ENCODE results near the gene JMJD1C. TPM values are rescaled to one million over a fixed set of nuclear protein-coding genes. Genes with fewer than 3 reads are reported as not detected.

JMJD1C gene
- total and polyA plus RNA-seq, 12 donors: 14.4 to 70.4 (median 39.2) TPM

- no peak for ATAC-seq
- Histone ChIP-seq H3K27ac (no peak overlapping the region), H3K4me3 (no peak overlapping the region), H3K4me1 (peaks cover 0 to 8% (median 0%) of the 10 kb centered on the region in 9 donors), H3K27me3 (no peaks in the 10 kb centered on the region), H3K9me3 (no peaks in the 10 kb centered on the region), H3K36me3 (no peaks in the 10 kb centered on the region)
- no peak for TF ChIP-seq CTCF (IDR thresholded peaks at IDR 0.05)
- 98 to 99% methylated on average over 3 of the region's 3 CpGs for WGBS, 2 donors
- DNase-seq: no peak
- intact Hi-C loops (cut with DNase I): no loop called here
These were observed 112.8 kb downstream of the JMJD1C start for GRCh38 chr10:63352976-63353375.

GRCh38 chr10:63348245-63348850 is 117.4 kb downstream of the JMJD1C start:
- 97 to 100% methylated on average over 3 of the region's 3 CpGs for WGBS, 2 donors
- Histone ChIP-seq H3K4me1 (peaks cover 0 to 6% (median 0%) of the 10 kb centered on the region in 9 donors), H3K27ac (no peak overlapping the region), H3K27me3 (no peaks in the 10 kb centered on the region), H3K36me3 (no peaks in the 10 kb centered on the region), H3K9me3 (no peaks in the 10 kb centered on the region), H3K4me3 (no peak overlapping the region)
- DNase-seq (no peak), ATAC-seq (no peak)
- intact Hi-C loops (cut with DNase I): no loop called here
- no peak for TF ChIP-seq CTCF (IDR thresholded peaks at IDR 0.05)

GRCh38 chr10:63346015-63346441 is 119.7 kb downstream of the JMJD1C start:
- ATAC-seq (peak in 1 of 8 donors; percentile 44), DNase-seq (no peak)
- Histone ChIP-seq H3K4me3 (no peak overlapping the region), H3K9me3 (no peaks in the 10 kb centered on the region), H3K36me3 (no peaks in the 10 kb centered on the region), H3K27me3 (no peaks in the 10 kb centered on the region), H3K4me1 (peaks cover 0 to 1% (median 0%) of the 10 kb centered on the region in 9 donors), H3K27ac (no peak overlapping the region)
- TF ChIP-seq CTCF (IDR thresholded peaks at IDR 0.05): no peak
- intact Hi-C loops (cut with DNase I): no loop called here

GRCh38 chr10:63344269-63344668 is 121.5 kb downstream of the JMJD1C start:
- intact Hi-C loops (cut with DNase I): no loop called here

More at GRCh38 chr10:63344269-63344668, 121.5 kb downstream of the JMJD1C start:
- H3K27ac ChIP-seq: no peak overlapping the region
- no peak for DNase-seq
- TF ChIP-seq CTCF (IDR thresholded peaks at IDR 0.05): no peak
- H3K36me3 ChIP-seq: no peaks in the 10 kb centered on the region
- no peaks in the 10 kb centered on the region for H3K27me3 ChIP-seq
- no peak for ATAC-seq
- H3K9me3 ChIP-seq: no peaks in the 10 kb centered on the region
- H3K4me3 ChIP-seq: no peak overlapping the region
- no peaks in the 10 kb centered on the region for H3K4me1 ChIP-seq
- 88 to 98% methylated on average over 1 of the region's 1 CpG for WGBS, 2 donors

All from heart right ventricle (tissue), 16 donors.